GM18519 (cell line): ENCODE results near the gene RPL31.
"Not testable (repeated sequence)": the region's sequence is repeated elsewhere in the genome, so short reads cannot be mapped to it uniquely, and the experiment has no call there.

Experiments used
- ATAC-seq: cut with Tn5 transposase; IDR thresholded peaks from one replicate; pipeline ENCODE4 v1.9.1; 2021; ENCODE audit warnings: mild to moderate bottlenecking, moderate library complexity; ENCODE audit not compliant: unreplicated experiment, low FRiP score

The RPL31 gene

DNA sequence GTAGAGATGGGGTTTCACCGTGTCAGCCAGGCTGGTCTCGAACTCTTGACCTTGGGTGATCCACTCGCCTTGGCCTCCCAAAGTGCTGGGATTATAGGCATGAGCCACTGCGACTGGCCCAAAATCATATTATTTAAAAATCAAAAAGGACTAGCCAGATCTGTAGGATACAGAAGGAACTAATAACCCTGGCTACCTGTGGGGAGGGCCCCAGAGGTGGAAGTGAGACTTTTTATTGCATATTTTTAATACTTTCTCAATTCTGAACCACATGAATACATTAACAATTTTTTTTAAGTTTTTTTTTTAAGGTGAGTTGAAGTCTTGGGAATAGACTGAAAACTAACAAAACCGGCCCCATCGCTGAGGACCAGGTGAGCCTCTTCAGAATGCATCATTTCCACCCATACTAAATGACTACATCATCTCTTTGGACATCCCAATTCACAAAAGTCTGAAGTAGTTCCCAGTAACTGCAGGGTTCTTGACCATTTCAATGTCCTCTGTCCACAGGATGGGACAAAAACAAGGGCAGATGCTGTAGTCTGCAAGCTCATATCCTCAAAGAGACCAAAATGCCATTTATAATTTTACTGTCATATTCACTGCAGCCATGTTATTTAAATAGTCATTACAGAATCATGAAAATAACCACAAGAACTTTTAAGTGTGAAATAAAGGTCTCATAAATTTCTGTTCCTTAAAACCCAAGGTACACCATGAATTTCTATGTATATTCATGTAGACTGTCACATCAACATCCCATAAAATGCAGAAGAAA, 21.4 kb downstream of the RPL31 start:
- ATAC-seq, result no peak

DNA sequence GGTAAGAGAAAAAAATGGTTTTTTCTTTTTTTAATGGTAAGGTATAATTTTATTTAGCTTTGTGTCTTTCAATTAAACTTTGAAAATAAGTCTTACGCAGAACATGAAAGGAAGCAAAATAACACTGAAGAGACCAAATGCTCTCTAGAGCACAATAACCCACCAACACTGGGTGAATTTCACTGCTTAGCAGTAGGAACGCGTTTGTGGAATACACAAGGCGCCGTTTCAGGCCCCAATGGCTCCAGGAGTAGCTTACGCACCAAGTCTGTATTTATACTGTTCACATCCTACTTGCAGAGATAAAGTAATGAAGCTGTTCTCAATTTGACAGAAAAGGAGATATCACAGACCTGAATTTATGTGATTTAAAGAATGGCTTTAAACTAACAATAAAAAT, 23.5 kb downstream of the RPL31 start:
- no peak for ATAC-seq

DNA sequence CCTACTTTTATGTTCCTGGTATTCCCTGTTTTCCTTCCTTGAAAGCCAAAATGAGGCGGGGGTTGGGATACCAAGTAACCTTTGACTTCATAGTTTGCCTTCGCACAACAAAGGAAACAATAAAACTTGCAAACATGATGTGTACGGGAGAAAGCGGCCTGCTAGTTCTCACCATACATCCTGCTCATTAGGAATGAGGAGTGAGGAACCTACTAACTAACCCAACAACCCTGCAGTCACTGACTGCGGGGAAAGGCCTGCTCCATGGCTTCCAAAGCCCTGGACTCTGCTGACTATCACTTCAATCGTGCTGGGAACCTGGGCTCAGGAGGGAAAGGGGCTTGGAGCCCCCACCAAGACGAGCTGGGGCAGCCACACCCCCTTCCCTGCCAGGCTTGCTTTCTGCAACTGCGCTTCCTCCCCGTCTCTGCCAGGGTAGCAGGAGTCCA, 24.2 kb downstream of the RPL31 start:
- no peak for ATAC-seq

GRCh38 chr2:101026923-101027469, 24.9 kb downstream of the RPL31 start:
- no peak for ATAC-seq

GRCh38 chr2:101027852-101028251, 25.8 kb downstream of the RPL31 start:
- ATAC-seq, result no peak

- ATAC-seq, result no peak
Measured at GRCh38 chr2:101030866-101031554, 28.9 kb downstream of the RPL31 start.

DNA sequence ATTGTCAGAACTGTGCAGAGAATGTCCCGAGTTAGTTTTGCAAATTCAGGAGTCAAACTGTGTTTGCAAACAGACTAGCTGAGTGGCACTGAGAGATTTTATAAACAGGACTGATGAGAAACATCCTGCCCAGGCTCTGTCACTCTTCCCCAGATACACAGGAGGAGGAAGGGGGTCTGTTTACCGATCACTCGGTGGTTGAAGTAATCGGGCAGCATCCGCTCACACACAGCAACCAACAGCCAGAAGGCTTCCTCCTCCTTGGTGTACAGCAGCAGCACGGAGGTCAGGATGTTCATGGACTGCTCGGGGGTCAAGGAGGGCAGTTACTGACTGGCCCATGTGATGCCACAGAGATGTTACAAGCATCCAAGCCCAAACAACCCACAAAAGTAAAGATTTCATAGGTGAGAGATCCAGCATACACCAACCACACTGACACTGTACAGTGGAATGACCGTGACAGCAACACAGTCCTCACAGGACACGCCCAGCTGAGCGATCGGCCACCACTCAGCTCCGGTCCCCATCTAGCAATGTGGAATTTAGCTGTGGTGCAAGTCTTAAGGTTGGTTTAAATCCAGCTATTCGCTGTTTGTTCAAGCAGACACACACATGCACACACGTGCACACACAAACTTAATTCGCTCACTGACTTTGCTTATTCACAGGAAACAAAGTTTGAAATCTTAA, 30.1 kb downstream of the RPL31 start:
- ATAC-seq, result no peak

- no peak for ATAC-seq
Measured at GRCh38 chr2:101036562-101036961, 34.5 kb downstream of the RPL31 start.

GRCh38 chr2:101037161-101037755, 35.2 kb downstream of the RPL31 start:
- no peak for ATAC-seq

DNA sequence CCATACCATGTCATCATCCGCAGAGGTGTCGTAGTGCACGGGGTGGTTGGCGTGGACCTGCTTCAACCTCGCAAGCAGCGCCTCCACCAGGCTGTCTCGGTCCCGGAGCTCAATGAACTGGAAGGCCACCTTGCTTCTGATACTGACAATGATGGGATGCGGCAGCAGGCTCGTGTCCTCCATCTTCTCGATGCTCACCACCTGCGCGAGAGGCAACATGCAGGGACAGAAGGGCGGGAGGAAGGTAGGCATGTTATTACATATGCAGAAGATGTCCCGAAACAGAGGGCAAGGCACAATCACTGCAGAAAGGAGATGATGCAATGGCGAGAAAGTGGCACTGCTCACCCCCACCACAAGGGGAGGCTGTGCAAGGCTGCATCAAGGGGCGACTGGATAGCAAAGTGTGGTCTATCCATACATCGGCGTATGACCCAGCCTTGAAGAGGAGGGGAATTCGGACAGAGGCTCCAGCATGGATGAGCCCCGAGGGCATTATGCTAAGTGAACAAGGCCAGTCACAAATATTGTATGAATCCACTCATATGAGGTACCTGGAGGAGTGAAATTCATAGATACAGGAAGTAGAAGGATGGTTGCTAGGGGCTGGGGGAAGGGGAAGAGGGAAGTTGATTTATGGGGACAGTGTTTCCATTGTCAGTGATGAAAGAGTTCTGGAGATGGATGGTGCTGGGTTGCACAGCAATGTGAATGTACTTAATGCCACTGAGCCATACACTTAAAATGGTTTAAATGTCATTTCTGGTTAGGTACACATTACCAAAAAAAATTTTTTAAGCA, 36.6 kb downstream of the RPL31 start:
- no peak for ATAC-seq

DNA sequence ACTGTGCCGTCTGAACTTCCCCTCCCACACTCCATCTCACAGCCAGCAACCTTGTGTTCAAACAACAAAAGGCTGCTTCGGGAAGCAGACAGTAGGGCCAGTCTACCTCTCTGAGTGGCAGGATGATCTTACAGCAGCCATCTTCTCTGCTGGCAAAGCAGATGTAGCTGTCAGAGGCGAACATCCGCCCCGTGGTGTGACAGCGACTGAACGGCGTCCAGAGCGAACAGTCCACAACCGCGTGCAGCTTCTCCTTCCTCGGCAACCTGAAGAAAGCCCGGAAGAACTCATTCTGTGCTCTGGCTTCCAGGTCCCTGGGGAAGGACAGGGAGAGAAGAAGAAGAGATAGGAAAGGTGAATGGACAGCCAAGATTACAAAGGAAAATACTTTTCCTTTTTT, 38.0 kb downstream of the RPL31 start:
- ATAC-seq, result no peak

DNA sequence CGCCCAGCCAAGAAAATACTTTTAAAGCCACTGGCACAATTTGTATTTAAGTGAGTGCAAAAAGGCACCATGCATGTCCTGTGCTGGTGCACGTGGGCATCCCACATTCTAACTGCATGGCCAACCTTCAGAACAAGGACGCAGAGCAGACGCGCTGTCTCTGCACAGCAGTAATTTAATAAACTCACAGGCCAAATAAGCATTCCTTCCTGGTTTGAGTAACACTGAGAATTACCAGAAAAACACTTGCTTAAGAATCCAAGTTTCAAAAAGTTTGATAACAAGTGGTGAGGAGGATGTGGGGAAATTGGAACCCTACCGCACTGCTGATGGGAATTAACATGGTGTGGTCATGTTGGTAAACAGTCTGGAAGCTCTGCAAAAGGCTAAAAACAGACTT, 38.7 kb downstream of the RPL31 start:
- no peak for ATAC-seq

GRCh38 chr2:101041413-101041812, 39.3 kb downstream of the RPL31 start:
- ATAC-seq, result no peak

DNA sequence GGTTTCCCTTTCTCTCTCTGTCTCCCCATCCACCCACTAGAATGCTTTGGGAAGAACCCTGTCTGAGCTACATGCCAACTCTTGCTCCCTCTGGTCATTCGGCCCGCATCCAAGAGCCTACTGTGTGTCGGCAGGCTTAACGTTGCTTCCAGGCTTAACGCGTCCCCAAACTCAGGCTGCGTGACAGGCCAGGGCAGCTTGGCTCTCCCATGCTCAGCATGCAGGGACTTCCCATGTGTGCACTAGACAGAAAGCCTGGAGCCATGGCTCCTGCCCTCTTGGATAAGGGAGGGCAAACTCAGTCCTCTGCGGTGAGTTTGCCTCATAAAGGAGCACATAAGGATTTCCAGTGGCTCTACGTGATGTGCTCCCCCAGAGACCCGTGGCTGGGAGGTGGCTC, 43.2 kb downstream of the RPL31 start:
- ATAC-seq, result no peak

DNA sequence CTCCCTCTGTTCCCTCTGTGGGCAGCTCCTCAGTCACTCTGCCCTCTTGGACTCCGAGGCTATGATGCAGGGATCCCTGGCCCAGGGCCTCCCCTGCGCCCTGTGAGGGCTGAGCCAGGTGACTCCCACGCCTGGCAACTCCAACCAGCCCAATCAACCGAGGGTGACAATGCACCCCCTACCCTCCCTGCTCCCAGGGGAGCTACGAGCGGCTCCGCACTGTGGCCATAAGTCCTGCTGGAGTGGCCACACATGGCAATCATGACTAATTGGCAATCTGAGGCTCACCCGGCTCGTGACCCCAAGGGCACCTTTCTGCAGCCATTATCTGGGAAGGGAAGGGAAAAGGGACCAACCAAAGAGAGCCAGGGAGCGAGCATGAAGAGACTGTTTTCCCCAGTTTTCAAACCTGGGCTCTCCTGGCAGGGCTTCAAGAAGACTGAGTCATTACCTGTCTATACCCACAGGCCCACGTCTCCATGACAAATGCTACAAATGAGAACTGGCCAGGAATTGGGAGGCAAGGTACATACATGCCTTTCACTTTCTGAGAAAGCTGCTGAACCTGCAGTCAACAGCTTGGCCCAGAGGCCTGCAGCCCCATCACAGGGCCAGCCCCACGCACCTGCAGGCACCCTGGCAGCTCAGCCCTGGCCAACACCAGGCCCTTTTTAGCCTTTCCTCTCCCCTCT, 45.1 kb downstream of the RPL31 start:
- no peak for ATAC-seq

GRCh38 chr2:101047774-101048173, 45.7 kb downstream of the RPL31 start:
- no peak for ATAC-seq

DNA sequence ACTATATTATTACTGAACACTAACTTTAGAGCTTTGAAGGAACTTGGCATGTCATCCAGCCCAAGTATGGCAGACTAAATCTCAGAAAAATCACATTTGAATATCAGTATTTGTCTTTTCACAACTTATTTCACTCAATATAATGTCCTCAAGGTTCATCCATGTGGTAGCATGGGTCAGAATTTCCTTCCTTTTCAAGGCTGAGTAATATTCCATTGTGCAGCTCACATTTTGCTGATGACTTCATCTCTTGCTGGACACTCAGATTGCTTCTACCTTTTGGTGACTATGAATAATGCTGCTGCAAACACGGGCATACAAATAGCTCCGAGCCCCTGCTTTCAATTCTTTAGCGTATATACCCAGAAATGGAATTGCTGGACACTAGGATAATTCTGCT, 46.7 kb downstream of the RPL31 start:
- no peak for ATAC-seq

DNA sequence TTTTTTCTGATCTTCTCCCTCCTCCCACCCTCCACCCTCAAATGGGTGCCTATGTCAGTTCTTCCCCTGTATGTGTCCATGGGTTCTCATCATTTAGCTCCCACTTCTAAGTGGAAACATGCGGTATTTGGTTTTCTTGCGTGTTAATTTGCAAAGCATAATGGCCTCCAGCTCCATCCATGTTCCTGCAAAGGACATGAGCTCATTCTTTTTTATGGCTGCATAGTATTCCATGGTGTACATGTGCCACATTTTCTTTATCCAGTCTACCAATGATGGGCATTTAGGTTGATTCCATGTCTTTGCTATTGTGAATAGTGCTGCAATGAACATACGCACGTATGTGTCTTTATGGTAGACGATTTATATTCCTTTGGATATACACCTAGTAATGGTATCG, 48.8 kb downstream of the RPL31 start:
- ATAC-seq, result not testable (repeated sequence)

GRCh38 chr2:101052147-101052546, 50.1 kb downstream of the RPL31 start:
- ATAC-seq, result no peak
